ENCODE measurements around the gene TEDDM1.
A peak's percentile ranks its signal among the peaks of the same experiment; 100 is the strongest.
"Not testable (repeated sequence)": the region's sequence is repeated elsewhere in the genome, so short reads cannot be mapped to it uniquely, and the experiment has no call there.

TEDDM1 gene

GRCh38 chr1:182400567-182400966 is at the start of gene TEDDM1:
Gene TEDDM1 (minus strand): TSS chr1:182400667. CDS start chr1:182400485, 182 bp downstream.
- no peak for DNase-seq

GRCh38 chr1:182450087-182450486 is 49.6 kb upstream of the TEDDM1 start, which contains the start of gene RGSL1:
Gene RGSL1 (plus strand): TSS chr1:182450146. CDS start chr1:182450166, 20 bp downstream.
- no peak for DNase-seq

- no peak for DNase-seq
Observed at GRCh38 chr1:182447660-182448059, 47.2 kb upstream of the TEDDM1 start.

GRCh38 chr1:182447124-182447523 is 46.7 kb upstream of the TEDDM1 start:
- not testable (repeated sequence) for DNase-seq

- peak; percentile 15 for DNase-seq
Observed at GRCh38 chr1:182446033-182446669, 45.7 kb upstream of the TEDDM1 start.

GRCh38 chr1:182444497-182444896 is 44.0 kb upstream of the TEDDM1 start:
- DNase-seq: no peak

GRCh38 chr1:182442333-182442732 is 41.9 kb upstream of the TEDDM1 start:
- DNase-seq: no peak

GRCh38 chr1:182441719-182442118 is 41.3 kb upstream of the TEDDM1 start:
- DNase-seq: no peak

GRCh38 chr1:182438326-182438725 is 37.9 kb upstream of the TEDDM1 start:
- DNase-seq: no peak

- no peak for DNase-seq
Observed at GRCh38 chr1:182433580-182433979, 33.1 kb upstream of the TEDDM1 start.

GRCh38 chr1:182431278-182431677 is 30.8 kb upstream of the TEDDM1 start:
- DNase-seq: no peak

GRCh38 chr1:182430263-182431068 is 30.0 kb upstream of the TEDDM1 start:
- no peak for DNase-seq

- no peak for DNase-seq
Observed at GRCh38 chr1:182428043-182428442, 27.6 kb upstream of the TEDDM1 start.

- DNase-seq: no peak
Observed at GRCh38 chr1:182426442-182427430, 26.3 kb upstream of the TEDDM1 start.

- no peak for DNase-seq
Observed at GRCh38 chr1:182415789-182416188, 15.3 kb upstream of the TEDDM1 start.

- DNase-seq: no peak
Observed at GRCh38 chr1:182413969-182414368, 13.5 kb upstream of the TEDDM1 start.

GRCh38 chr1:182413486-182413885 is 13.0 kb upstream of the TEDDM1 start:
- no peak for DNase-seq

- no peak for DNase-seq
Observed at GRCh38 chr1:182410620-182411273, 10.3 kb upstream of the TEDDM1 start.

GRCh38 chr1:182410138-182410537 is 9.7 kb upstream of the TEDDM1 start:
- DNase-seq: no peak

GRCh38 chr1:182408435-182409075 is 8.1 kb upstream of the TEDDM1 start:
- no peak for DNase-seq

GRCh38 chr1:182407724-182408123 is 7.3 kb upstream of the TEDDM1 start:
- DNase-seq: no peak

- no peak for DNase-seq
Observed at GRCh38 chr1:182406012-182406411, 5.5 kb upstream of the TEDDM1 start.
